Measurements from ENCODE around the gene CORO2B. TPM values are rescaled to one million over a fixed set of nuclear protein-coding genes. Genes with fewer than 3 reads are reported as not detected.

Gene CORO2B
- 10 to 100 TPM; 24.9 to 26.8 (median 26.6) TPM for polyA plus RNA-seq (ENCODE audit: insufficient read length in 3 of 3)
- long read RNA-seq, donor 1, partial matches to known transcripts = 0 of 2 reads
- long read RNA-seq, donor 1, other reads (novel, unspliced or antisense) = 0 of 2 reads
- long read RNA-seq, donor 2, transcript CORO2B-204 (12 exons, 3,566 nt) = major isoform, 6 of 15 reads
- long read RNA-seq, donor 2, partial matches to known transcripts = 9 of 15 reads
- long read RNA-seq, donor 2, other reads (novel, unspliced or antisense) = 0 of 15 reads
- long read RNA-seq, donor 3, partial matches to known transcripts = 19 of 19 reads
- long read RNA-seq, donor 3, other reads (novel, unspliced or antisense) = 0 of 19 reads
- long read RNA-seq, donor 4, partial matches to known transcripts = 16 of 19 reads
- long read RNA-seq, donor 4, other reads (novel, unspliced or antisense) = 0 of 19 reads
- long read RNA-seq, donor 5, partial matches to known transcripts = 0 of 3 reads
- long read RNA-seq, donor 5, other reads (novel, unspliced or antisense) = 0 of 3 reads
- long read RNA-seq, donor 6, partial matches to known transcripts = 0 of 1 reads
- long read RNA-seq, donor 6, other reads (novel, unspliced or antisense) = 0 of 1 reads
- long read RNA-seq, donor 7, transcript CORO2B-204 (12 exons, 3,566 nt) = major isoform, 6 of 6 reads
- long read RNA-seq, donor 7, partial matches to known transcripts = 0 of 6 reads
- long read RNA-seq, donor 7, other reads (novel, unspliced or antisense) = 0 of 6 reads
- long read RNA-seq, donor 8, partial matches to known transcripts = 0 of 1 reads
- long read RNA-seq, donor 8, other reads (novel, unspliced or antisense) = 0 of 1 reads
- long read RNA-seq, donor 9, partial matches to known transcripts = 24 of 27 reads
- long read RNA-seq, donor 9, other reads (novel, unspliced or antisense) = 0 of 27 reads
- long read RNA-seq, donor 10, partial matches to known transcripts = 0 of 2 reads
- long read RNA-seq, donor 10, other reads (novel, unspliced or antisense) = 0 of 2 reads
- long read RNA-seq, donor 11, transcript CORO2B-204 (12 exons, 3,566 nt) = major isoform, 5 of 5 reads
- long read RNA-seq, donor 11, partial matches to known transcripts = 0 of 5 reads
- long read RNA-seq, donor 11, other reads (novel, unspliced or antisense) = 0 of 5 reads
- long read RNA-seq, donor 12, partial matches to known transcripts = 0 of 4 reads
- long read RNA-seq, donor 12, other reads (novel, unspliced or antisense) = 0 of 4 reads
- long read RNA-seq, donor 13, transcript CORO2B-204 (12 exons, 3,566 nt) = major isoform, 6 of 6 reads
- long read RNA-seq, donor 13, partial matches to known transcripts = 0 of 6 reads
- long read RNA-seq, donor 13, other reads (novel, unspliced or antisense) = 0 of 6 reads
- long read RNA-seq, donor 14 = 0 reads
- long read RNA-seq, donor 15 = 0 reads
- long read RNA-seq, donor 16, partial matches to known transcripts = 0 of 3 reads
- long read RNA-seq, donor 16, other reads (novel, unspliced or antisense) = 0 of 3 reads

- peak; percentile 38 for DNase-seq
Measured at GRCh38 chr15:68578980-68579935, at the start of gene CORO2B. TSS of gene CORO2B (plus strand) at chr15:68578993. CDS start at chr15:68579263, 270 bp downstream.

- no peak for DNase-seq
Measured at GRCh38 chr15:68531387-68532179, 47.2 kb upstream of the CORO2B start.

- no peak for DNase-seq
Measured at GRCh38 chr15:68536331-68537095, 42.3 kb upstream of the CORO2B start.

- DNase-seq = no peak
Measured at GRCh38 chr15:68537097-68537496, 41.7 kb upstream of the CORO2B start.

- DNase-seq = no peak
Measured at GRCh38 chr15:68537506-68537905, 41.3 kb upstream of the CORO2B start.

- no peak for DNase-seq
Measured at GRCh38 chr15:68538311-68538710, 40.5 kb upstream of the CORO2B start.

- no peak for DNase-seq
Measured at GRCh38 chr15:68541743-68542142, 37.0 kb upstream of the CORO2B start.

GRCh38 chr15:68542348-68542747, 36.4 kb upstream of the CORO2B start:
- DNase-seq = no peak

GRCh38 chr15:68542771-68543164, 36.0 kb upstream of the CORO2B start:
- DNase-seq = no peak

GRCh38 chr15:68543165-68544008, 35.4 kb upstream of the CORO2B start:
- no peak for DNase-seq

GRCh38 chr15:68546318-68546717, 32.5 kb upstream of the CORO2B start:
- DNase-seq = no peak

GRCh38 chr15:68548364-68548763, 30.4 kb upstream of the CORO2B start:
- no peak for DNase-seq

GRCh38 chr15:68550004-68550403, 28.8 kb upstream of the CORO2B start:
- DNase-seq = no peak

- peak; percentile 62 for DNase-seq
Measured at GRCh38 chr15:68550498-68551295, 28.1 kb upstream of the CORO2B start.

GRCh38 chr15:68551296-68551635, 27.5 kb upstream of the CORO2B start:
- no peak for DNase-seq

- no peak for DNase-seq
Measured at GRCh38 chr15:68552344-68552743, 26.4 kb upstream of the CORO2B start.

GRCh38 chr15:68552773-68553172, 26.0 kb upstream of the CORO2B start:
- DNase-seq = no peak
